Left colon (tissue), 2 donors: ENCODE results near the gene MRTFA. TPM values are rescaled to one million over a fixed set of nuclear protein-coding genes. Genes with fewer than 3 reads are reported as not detected.
"Not testable (repeated sequence)": the region's sequence is repeated elsewhere in the genome, so short reads cannot be mapped to it uniquely, and the experiment has no call there.

ENCODE experiments used
- ATAC-seq: fragments of 200-7000 bp; cut with Tn5 transposase; one replicate; pipeline ENCODE4 v1.9.1; 2020; ENCODE audit warnings: mild to moderate bottlenecking, moderate library complexity
- DNase-seq, 2 donors: peaks; one replicate each; pipeline ENCODE4 v3.0.0-alpha.2; 2020
- intact Hi-C, 2 donors: fragments of 100-400 bp; cut with DNase I in 1 of 2; cut with micrococcal nuclease in 1 of 2; formaldehyde crosslinking; loops; one replicate each; pipeline versions ENCODE4 v1.11.2 to v1.14.0; 2022; cut with DNase I, micrococcal nuclease
- total RNA-seq, 2 donors: library from RNA; stranded (reverse); fragmentation: NEBNext Ultra II Directional; extraction: Animal tissue kit (Norgen Biotek cat#: 25700); gene quantifications; one replicate each; pipeline ENCODE4 v1.2.1, GENCODE V29; 2021
- donor health status: DM: no; HTN: no; CAD: no.
- donor health status: DM: yes; HTN: yes; CAD: no.

MRTFA gene
- total RNA-seq, 2 donors from 2014 or later: 42.1 to 44.4 TPM

DNA sequence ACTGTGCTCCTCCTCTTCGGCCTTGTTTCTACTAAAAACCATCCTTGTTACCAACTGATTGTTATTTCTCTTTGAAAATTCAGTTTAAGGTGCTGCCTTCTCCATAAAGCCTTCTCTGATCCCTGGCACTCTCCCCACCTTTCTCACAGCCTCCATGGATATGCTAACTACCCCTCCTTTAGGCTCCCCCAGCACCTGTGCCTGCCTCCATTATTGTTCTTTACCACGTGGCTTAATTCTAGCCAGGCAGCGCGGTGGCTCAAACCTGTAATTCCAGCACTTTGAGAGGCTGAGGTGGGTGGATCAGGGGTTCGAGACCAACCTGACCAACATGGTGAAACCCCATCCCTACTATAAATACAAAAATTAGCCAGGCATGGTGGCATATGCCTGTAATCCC is 96.3 kb downstream of the MRTFA start:
- ATAC-seq (no peak), DNase-seq (no peak)
- intact Hi-C loops: no loop called here

- ATAC-seq, DNase-seq, intact Hi-C loops: not testable (repeated sequence)
These were observed 100.4 kb downstream of the MRTFA start for GRCh38 chr22:40536149-40536548.

DNA sequence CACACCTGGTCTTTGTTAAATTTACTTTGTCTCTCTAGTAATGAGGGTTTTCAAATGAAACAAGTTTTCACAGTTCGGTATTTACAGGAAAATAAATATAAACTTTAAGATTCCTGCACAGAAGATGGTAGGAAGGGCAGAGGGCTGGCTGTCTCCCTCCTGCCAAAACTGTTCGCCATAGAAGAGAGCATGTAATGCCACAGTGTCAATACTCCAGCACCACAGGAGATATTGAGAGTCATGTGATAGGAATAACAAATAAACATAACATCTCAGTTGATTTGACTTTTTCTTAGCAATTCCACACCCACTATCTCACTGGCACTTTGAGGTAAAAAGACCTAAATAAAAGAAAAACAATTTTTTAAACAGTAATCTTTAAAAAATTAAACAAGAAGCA is 100.9 kb downstream of the MRTFA start:
- DNase-seq (no peak), ATAC-seq (no peak)
- intact Hi-C loops: no loop called here

DNA sequence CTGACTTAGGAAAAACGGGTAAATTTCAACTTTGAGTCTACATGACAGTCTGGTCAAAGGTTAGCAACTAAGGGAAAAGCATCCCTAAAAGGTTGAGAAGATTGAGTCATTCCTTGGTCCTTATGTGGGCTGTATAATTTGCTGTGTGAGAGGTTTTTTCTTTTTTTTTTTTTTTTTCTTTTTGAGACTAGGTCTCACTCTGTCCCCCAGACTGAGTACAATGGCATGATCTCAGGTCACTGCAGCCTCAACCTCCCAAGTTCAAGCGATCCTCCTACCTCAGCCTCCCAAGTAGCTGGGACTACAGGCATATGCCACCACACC is 101.4 kb downstream of the MRTFA start:
- no peak for DNase-seq
- intact Hi-C loops: no loop called here
- ATAC-seq: no peak

- ATAC-seq (no peak), DNase-seq (no peak)
- intact Hi-C loops: no loop called here
These were observed 101.9 kb downstream of the MRTFA start for GRCh38 chr22:40534379-40535188.

GRCh38 chr22:40533712-40534378 is 102.7 kb downstream of the MRTFA start:
- intact Hi-C loops: no loop called here
- DNase-seq: no peak

DNA sequence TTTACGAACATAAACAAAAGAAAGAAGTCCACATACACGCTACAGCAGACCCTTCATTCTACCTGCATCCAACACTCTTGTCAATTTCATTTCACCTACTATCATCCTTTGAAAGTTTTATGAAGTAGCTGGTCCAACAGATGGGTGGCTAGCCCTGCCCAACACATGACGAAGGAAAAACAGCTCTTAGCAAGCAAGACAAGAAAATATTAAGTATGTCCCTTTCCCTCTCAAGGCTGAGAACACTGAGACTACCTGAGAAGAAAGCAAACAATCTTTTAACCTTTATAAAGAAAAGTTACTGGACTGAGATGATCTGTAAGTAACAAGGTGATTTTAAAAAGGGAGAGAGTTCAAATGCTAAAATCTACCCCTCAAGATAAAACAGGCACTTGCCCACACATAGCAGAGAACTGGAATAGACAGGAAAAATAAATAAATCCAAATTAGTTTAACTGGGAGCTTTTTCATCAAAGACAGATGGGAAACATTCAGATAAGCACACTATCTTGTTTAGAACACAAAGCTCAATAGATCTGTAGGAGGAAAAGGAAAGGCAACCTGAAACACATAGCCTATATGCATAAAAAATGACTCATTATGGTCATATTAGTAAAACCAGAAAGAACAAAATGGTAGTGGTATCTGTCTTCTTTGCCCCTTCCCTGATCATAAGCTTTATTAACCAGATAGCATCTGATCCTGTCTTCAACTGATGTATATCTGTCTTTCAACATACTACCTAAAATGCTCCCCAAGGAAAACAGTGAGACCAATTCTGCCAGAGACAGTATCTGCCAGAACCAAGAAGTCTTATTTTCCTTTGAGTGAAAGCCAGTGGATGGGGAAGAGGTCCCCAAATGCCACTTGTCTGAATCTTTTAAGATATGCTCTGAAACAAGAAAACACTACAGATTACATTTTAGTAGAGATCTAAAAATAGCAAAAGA is 104.3 kb downstream of the MRTFA start:
- intact Hi-C loops: no loop called here
- no peak for ATAC-seq
- DNase-seq: no peak

More at GRCh38 chr22:40533712-40534378, 102.7 kb downstream of the MRTFA start:
- peak; percentile 44 for ATAC-seq

DNA sequence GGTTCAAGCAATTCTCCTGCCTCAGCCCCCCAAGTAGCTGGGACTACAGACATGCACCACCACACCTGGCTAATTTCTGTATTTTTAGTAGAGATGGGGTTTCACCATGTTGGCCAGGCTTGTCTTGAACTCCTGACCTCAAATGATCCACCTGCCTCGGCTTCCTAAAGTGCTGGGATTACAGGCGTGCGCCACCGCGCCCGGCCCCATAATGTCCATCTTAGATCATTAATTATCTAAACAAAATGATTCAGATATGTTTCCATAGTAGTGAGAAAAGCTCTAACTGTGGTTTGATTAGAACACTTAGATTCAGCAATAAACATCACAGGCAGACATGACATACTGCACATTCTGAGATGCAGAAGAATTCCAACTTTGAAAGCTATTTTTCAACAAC is 106.1 kb downstream of the MRTFA start:
- ATAC-seq, DNase-seq, intact Hi-C loops: not testable (repeated sequence)

DNA sequence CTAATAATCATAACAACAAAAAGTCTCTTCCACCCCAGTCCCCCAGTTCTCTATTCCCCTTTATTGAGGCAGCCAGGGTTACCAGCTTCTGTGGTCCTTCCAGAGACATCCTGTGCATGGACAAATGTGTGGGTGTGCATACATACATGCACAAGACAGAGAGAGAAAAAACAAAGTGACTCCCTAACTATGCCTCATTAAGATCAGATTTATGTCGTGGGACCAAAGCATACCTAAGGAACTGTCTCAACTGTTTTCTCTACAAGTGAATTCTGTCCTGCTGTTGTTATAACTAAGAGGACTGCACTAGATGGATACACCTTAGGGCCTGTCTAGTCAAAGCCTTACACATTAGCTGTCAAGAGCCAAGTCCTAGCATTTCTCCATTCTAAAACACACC is 106.7 kb downstream of the MRTFA start:
- ATAC-seq: no peak
- no peak for DNase-seq
- intact Hi-C loops: loop anchor here in 1 of 2 donors (5.0 kb wide), 1 partner anchor 117 kb away; no protein-coding TSS in a partner anchor

DNA sequence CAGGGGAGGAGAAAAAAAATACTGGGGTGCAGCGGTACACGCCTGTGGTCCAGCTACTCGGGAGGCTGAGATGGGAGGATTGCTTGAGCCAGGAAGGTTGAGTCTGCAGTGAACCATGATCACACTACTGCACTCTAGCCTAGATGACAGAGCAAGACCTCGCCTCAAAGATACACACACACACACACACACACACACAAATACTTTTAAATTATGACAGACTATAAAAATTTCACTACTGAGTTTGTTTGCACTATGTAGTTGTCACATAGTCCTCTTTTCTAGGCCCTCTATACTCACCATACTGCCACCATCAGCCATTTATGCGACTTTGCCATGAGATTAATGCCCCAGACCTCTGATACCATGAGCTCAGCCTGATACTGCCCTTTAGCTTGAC is 109.6 kb downstream of the MRTFA start:
- ATAC-seq (peak; percentile 84), DNase-seq (no peak)
- intact Hi-C loops: loop anchor here in 1 of 2 donors (5.0 kb wide), 1 partner anchor 120 kb away; no protein-coding TSS in a partner anchor

- intact Hi-C loops: loop anchor here in 1 of 2 donors (5.0 kb wide), 1 partner anchor 122 kb away; no protein-coding TSS in a partner anchor
- peak in 1 of 2 donors; percentile 72 for DNase-seq
- peak; percentile 45 for ATAC-seq
These were observed 111.2 kb downstream of the MRTFA start for GRCh38 chr22:40525250-40525884.

GRCh38 chr22:40524392-40525249 is 111.9 kb downstream of the MRTFA start:
- intact Hi-C loops: loop anchor here in 1 of 2 donors (5.0 kb wide), 1 partner anchor 123 kb away; no protein-coding TSS in a partner anchor
- DNase-seq (no peak), ATAC-seq (no peak)

DNA sequence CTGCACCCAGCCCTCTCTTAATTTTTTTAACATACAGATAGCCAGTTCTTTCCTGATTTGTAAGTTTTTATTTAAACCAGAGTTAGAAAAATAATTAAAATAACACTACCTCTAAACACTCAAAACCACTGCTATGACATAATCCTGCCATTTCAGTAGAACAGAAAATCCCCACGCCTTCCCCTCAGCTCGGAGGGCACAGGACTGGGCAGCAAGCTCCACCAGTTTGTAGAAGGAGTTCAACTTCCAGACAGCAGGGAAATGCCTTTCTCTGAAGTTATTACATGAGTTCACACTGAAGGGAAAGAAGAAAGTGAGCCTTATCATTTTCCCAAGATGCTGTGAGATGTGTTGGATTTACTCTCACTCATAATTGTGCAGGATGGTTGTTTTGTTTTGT is 114.4 kb downstream of the MRTFA start:
- no peak for ATAC-seq
- intact Hi-C loops: no loop called here
- no peak for DNase-seq

GRCh38 chr22:40521046-40521445 is 115.5 kb downstream of the MRTFA start:
- intact Hi-C loops: no loop called here
- ATAC-seq (no peak), DNase-seq (no peak)

DNA sequence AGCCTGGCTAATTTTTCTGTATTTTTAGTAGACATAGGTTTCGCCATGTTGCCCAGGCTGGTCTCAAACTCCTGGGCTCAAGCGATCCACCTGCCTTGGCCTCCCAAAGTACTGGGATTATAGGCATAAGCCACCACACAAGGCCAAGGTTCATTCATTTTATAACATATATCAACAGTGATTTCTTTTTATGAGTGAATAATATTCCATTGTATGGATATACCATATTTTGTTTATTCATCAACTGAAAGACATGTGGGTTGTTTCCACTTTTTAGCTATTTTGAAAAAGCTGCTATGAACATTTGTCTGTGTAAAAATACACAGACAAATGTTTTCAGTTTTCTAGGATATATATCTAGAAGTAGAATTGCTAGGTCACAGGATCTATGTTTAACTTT is 116.0 kb downstream of the MRTFA start:
- intact Hi-C loops: no loop called here
- no peak for DNase-seq
- peak; percentile 11 for ATAC-seq

DNA sequence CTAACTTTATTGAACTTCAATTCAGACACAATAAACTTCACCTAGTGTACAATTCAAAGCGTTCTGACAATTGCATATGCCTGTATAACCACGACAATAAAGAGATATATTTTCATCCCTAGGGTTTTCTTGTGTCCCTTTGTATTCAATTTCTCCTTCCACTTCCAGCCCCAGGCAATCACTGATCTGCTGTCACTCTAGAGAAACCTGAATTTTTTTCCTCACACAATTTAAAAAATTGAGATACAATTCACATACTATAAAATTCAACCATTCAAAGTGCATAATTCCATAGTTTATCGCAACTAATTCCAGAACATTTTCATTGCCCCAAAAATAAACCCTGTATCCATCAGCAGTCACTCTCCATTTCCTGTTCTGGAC is 116.6 kb downstream of the MRTFA start:
- intact Hi-C loops: loop anchor here in 1 of 2 donors (10.0 kb wide), 1 partner anchor 115 kb away; the partner anchor contains the start of gene MRTFA
- DNase-seq (no peak), ATAC-seq (peak; percentile 60)

DNA sequence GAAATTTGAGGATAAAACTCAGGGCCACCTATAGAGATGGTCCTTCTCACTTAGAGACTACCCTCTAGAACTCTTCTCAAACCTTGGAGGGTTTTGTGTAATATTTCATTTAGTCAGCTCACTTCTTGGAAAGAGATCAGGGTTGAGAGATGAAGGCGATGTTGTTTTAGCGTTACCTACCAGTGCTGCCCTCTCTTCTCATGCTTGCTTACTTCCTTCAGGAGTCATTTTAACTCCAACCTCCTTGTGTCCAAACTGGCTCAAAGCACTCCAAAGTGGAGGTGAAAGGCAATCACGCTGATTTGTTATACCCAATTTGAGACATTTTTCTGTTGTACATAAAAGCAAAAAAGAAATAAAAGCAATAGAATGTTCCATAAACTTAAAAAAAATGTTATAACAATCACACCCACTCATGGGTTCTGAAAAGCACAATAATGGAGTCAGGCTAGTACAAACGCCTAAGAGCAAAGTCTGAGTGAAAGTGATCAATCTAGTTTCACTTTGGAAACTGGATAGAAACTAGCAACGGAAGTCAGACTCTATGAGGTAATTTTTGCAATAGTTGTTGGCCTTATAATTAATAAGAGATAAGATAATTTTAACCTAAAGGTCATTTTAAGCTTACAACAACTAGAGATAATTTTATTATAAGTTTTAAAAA is 117.1 kb downstream of the MRTFA start:
- intact Hi-C loops: loop anchor here in 1 of 2 donors (10.0 kb wide), 1 partner anchor 115 kb away; the partner anchor contains the start of gene MRTFA
- ATAC-seq: peak; percentile 96
- DNase-seq: no peak
